Spinal cord (tissue), 10 donors: ENCODE measurements around the gene CTNNA2. TPM values are rescaled to one million over a fixed set of nuclear protein-coding genes. Genes with fewer than 3 reads are reported as not detected.

Source experiments
- DNase-seq, 6 donors: peaks; one replicate each; pipeline versions ENCODE4 v3.0.0 to v3.0.0-alpha.2; 2013 to 2015; ENCODE audit warnings: low spot score in 6 of 6, low read depth in 4 of 6
- H3K27ac ChIP-seq: one replicate; pipeline ENCODE4 v1.5.1; 2013; ENCODE audit warnings: low read depth, low read length, control low read depth
- H3K27me3 ChIP-seq: one replicate; pipeline ENCODE4 v1.6.1; 2013; ENCODE audit warnings: low read length; ENCODE audit not compliant: control insufficient read depth, insufficient read depth
- H3K36me3 ChIP-seq: one replicate; pipeline ENCODE4 v1.6.1; 2013; ENCODE audit warnings: low read length; ENCODE audit not compliant: control insufficient read depth, insufficient read depth
- H3K4me1 ChIP-seq: one replicate; pipeline ENCODE4 v1.6.1; 2013; ENCODE audit warnings: low read length; ENCODE audit not compliant: control insufficient read depth, insufficient read depth
- H3K4me3 ChIP-seq: one replicate; pipeline ENCODE4 v1.5.1; 2013; ENCODE audit warnings: low read depth, low read length, control low read depth
- H3K9me3 ChIP-seq: one replicate; pipeline ENCODE4 v1.6.1; 2013; ENCODE audit warnings: low read length; ENCODE audit not compliant: control insufficient read depth, insufficient read depth
- WGBS: methylation state at CpG from one replicate; pipeline ENCODE4 v1.1.5; 2013; ENCODE audit warnings: missing lambda C conversion rate; ENCODE audit not compliant: insufficient coverage; 5-methylcytosine and 5-hydroxymethylcytosine counted together
- polyA plus RNA-seq, 2 donors: library from polyadenylated mRNA; unstranded; fragments of 120-200 nt; gene quantifications; one replicate each; pipeline ENCODE4 v1.2.1, GENCODE V29; 2013; ENCODE audit not compliant: insufficient read length in 2 of 2
- total RNA-seq, 2 donors: library from RNA; depleted of rRNA in 1 of 2; stranded (reverse); fragments of 120-200 nt in 1 of 2; fragments of >200 nt in 1 of 2; gene quantifications; one replicate each; pipeline versions ENCODE4 v1.2.3 to v1.2.4, GENCODE V29; 2013 to 2014
- donor health status: healthy.

CTNNA2 gene
- total and polyA plus RNA-seq, 4 donors: 42.4 to 117 (median 84.7) TPM

DNA sequence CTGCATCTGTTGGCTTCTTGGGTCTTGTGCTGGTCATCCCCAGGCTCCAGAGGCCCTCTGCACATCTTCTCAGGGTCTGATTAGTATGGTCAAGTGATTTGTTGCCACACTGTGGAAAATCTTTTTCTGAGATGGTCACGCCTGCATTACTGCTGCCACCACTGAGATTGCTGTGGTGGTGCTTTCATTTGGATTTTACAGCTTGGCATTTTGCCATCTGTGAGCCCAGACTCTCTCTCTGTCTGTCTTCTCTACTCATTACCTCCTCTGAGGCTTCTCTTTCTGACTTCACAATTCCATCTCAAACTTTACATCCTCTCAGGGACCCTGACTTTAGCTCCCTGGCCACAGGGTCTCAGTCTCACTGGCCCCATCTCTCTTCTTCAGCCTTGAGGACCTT is 637.1 kb downstream of the CTNNA2 start:
- no peak for DNase-seq
- H3K4me1 ChIP-seq: no peaks in the 10 kb centered on the region
- no peaks in the 10 kb centered on the region for H3K27me3 ChIP-seq
- no peaks in the 10 kb centered on the region for H3K9me3 ChIP-seq
- H3K36me3 ChIP-seq: no peaks in the 10 kb centered on the region
- H3K4me3 ChIP-seq: no peak overlapping the region
- 86% methylated on average over 1 of the region's 1 CpG for WGBS
- no peak overlapping the region for H3K27ac ChIP-seq

DNA sequence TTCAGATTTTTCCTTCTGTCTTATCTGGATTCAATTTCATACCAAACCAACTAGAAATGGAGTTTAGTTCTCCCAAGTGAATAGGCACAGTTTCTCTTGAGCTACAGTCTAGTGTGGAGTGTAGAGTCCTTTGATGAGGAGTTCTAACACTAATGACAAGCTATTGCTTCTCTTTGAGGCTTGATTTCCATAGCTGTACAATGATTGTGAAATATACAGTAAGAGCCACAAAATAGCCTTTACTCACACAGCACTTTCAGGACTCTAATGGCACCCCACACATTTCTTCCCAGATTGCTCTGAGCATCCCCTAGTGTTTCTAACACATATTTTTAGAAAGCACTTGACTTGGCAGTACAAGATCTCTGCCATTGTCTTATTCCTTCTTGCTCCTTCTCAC is 638.4 kb downstream of the CTNNA2 start:
- H3K4me3 ChIP-seq: no peak overlapping the region
- no peaks in the 10 kb centered on the region for H3K27me3 ChIP-seq
- DNase-seq: no peak
- H3K4me1 ChIP-seq: no peaks in the 10 kb centered on the region
- H3K27ac ChIP-seq: no peak overlapping the region
- no peaks in the 10 kb centered on the region for H3K9me3 ChIP-seq
- no peaks in the 10 kb centered on the region for H3K36me3 ChIP-seq

DNA sequence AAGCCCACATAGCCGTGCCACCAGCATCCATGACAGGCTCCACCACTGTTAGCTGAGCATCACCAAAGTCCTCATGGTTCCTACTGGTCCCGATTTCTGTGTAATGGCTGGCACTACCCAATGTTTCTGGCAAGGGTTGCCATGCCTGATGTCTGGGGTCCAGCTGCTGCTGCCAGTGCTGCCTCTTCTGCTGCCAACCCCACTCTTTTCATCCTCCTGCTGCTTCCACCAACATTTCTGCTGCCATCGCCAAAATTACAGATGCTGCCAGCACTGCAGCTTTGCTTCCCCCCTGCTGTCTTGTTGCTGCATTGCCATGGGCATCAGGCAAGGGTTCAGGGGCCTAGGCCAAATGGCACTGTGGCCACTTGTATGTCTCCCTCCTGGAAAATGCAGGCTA is 638.8 kb downstream of the CTNNA2 start:
- Histone ChIP-seq H3K27me3 (no peaks in the 10 kb centered on the region), H3K36me3 (no peaks in the 10 kb centered on the region), H3K9me3 (no peaks in the 10 kb centered on the region), H3K4me1 (no peaks in the 10 kb centered on the region), H3K4me3 (no peak overlapping the region), H3K27ac (no peak overlapping the region)
- peak in 2 of 6 donors; percentile 14 to 34 for DNase-seq
- WGBS: 84% methylated on average over 3 of the region's 3 CpGs

DNA sequence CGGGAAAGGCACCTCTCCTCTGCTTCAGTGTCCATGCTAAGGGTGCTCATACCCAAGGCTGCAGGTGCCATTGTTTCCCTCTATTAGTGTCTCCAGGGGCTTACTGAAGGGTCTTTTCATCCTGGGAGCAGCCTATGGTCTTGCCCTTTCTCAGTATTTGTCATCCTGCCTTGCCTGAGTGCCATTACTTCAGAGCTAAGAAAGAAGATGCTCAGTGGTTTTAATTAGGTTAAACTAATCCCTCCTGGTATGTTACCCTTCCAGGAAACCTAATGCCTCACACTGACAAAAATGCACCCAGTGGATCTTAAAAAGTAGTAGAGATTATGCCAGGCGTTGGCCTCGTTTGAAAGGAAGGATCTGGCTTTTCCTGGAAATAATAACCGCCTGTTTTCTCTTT is 640.3 kb downstream of the CTNNA2 start:
- Histone ChIP-seq H3K4me3 (no peak overlapping the region), H3K9me3 (no peaks in the 10 kb centered on the region), H3K27me3 (no peaks in the 10 kb centered on the region), H3K27ac (no peak overlapping the region), H3K4me1 (no peaks in the 10 kb centered on the region), H3K36me3 (no peaks in the 10 kb centered on the region)
- 71% methylated on average over 3 of the region's 4 CpGs for WGBS
- no peak for DNase-seq

GRCh38 chr2:80153768-80154167 is 640.9 kb downstream of the CTNNA2 start:
- Histone ChIP-seq H3K27ac (no peak overlapping the region), H3K4me1 (no peaks in the 10 kb centered on the region), H3K9me3 (no peaks in the 10 kb centered on the region), H3K27me3 (no peaks in the 10 kb centered on the region), H3K36me3 (no peaks in the 10 kb centered on the region), H3K4me3 (no peak overlapping the region)
- DNase-seq: no peak

GRCh38 chr2:80154231-80154915 is 641.5 kb downstream of the CTNNA2 start:
- Histone ChIP-seq H3K36me3 (no peaks in the 10 kb centered on the region), H3K4me1 (no peaks in the 10 kb centered on the region), H3K9me3 (no peaks in the 10 kb centered on the region), H3K4me3 (no peak overlapping the region), H3K27ac (no peak overlapping the region), H3K27me3 (no peaks in the 10 kb centered on the region)
- WGBS: 88% methylated on average over 4 of the region's 7 CpGs
- no peak for DNase-seq

- Histone ChIP-seq H3K36me3 (no peaks in the 10 kb centered on the region), H3K27me3 (no peaks in the 10 kb centered on the region), H3K9me3 (no peaks in the 10 kb centered on the region), H3K4me3 (no peak overlapping the region), H3K4me1 (no peaks in the 10 kb centered on the region), H3K27ac (no peak overlapping the region)
- DNase-seq: no peak
- WGBS: no CpG with 5 or more reads among the region's 1 CpG
These were observed 651.5 kb downstream of the CTNNA2 start for GRCh38 chr2:80164375-80164774.

- no peak overlapping the region for H3K4me3 ChIP-seq
- H3K27me3 ChIP-seq: no peaks in the 10 kb centered on the region
- 86% methylated on average over 1 of the region's 3 CpGs for WGBS
- no peaks in the 10 kb centered on the region for H3K9me3 ChIP-seq
- H3K36me3 ChIP-seq: no peaks in the 10 kb centered on the region
- DNase-seq: no peak
- H3K4me1 ChIP-seq: no peaks in the 10 kb centered on the region
- no peak overlapping the region for H3K27ac ChIP-seq
These were observed 653.8 kb downstream of the CTNNA2 start for GRCh38 chr2:80166483-80167171.

DNA sequence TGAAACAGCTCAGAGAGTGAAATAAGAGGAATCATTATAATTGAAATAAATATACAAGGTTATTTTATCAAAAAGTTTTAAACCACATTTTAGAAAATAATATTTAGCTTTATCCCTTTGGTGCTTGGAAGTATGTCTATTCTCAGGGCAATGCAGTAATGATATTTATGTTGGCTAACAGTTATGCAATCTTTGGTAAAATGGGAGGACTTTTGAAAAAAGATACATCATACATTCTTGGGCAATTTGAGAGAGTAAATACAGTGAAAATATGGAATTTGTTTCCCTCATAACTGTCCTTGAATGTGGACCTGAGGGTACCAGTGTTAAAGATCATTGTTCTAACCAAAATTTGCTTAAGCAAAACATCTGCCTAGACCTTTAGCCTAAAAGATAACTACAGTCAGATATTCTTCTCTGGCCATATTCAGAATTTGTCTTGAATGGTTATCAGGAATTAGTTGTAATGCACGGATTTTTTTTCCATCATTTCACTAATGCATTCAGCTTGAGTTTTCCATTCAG is 654.5 kb downstream of the CTNNA2 start:
- H3K27me3 ChIP-seq: no peaks in the 10 kb centered on the region
- H3K4me3 ChIP-seq: no peak overlapping the region
- no peaks in the 10 kb centered on the region for H3K9me3 ChIP-seq
- no peaks in the 10 kb centered on the region for H3K4me1 ChIP-seq
- H3K36me3 ChIP-seq: no peaks in the 10 kb centered on the region
- no CpG with 5 or more reads among the region's 1 CpG for WGBS
- H3K27ac ChIP-seq: no peak overlapping the region
- no peak for DNase-seq

DNA sequence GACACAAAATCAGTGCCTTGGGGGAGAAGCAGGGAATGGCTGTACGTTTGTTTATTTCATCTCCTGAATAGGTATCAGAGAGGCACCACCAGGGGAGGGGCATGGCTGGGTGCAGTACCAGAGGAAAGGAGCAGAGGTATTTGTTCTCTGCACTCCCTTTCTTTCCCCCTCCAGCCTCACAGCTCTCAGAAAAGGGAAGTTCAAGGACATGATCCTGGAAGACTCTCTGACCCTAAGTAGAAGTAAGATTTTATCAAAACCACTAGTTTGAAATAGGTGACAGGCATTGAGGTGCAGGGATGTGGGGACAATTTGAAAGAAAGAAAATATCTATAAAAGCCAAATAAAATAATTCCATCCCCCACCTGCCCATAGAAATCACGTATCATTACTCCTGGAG is 655.2 kb downstream of the CTNNA2 start:
- no peaks in the 10 kb centered on the region for H3K36me3 ChIP-seq
- no peak for DNase-seq
- no peak overlapping the region for H3K4me3 ChIP-seq
- H3K27me3 ChIP-seq: no peaks in the 10 kb centered on the region
- WGBS: no CpG with 5 or more reads among the region's 2 CpGs
- H3K9me3 ChIP-seq: no peaks in the 10 kb centered on the region
- H3K27ac ChIP-seq: no peak overlapping the region
- no peaks in the 10 kb centered on the region for H3K4me1 ChIP-seq
